Natural killer cell (primary cell): ENCODE results near the gene CAMKK2. TPM values are rescaled to one million over a fixed set of nuclear protein-coding genes. Genes with fewer than 3 reads are reported as not detected.
"Not testable (repeated sequence)": the region's sequence is repeated elsewhere in the genome, so short reads cannot be mapped to it uniquely, and the experiment has no call there.

ENCODE experiments used
- ATAC-seq, 3 donors: fragments of 150-1000 bp in 2 of 3; fragments of 200-7000 bp in 1 of 3; cut with Tn5 transposase; 1 replicate in 1 of 3; 2 replicates in 2 of 3; pipeline ENCODE4 v1.10.0; 2021; ENCODE audit warnings: mild to moderate bottlenecking in 2 of 3, moderate library complexity in 2 of 3
- DNase-seq, 2 donors: peaks; one replicate each; pipeline versions ENCODE4 v3.0.0 to v3.0.0-alpha.2; 2013 to 2021; ENCODE audit warnings: mixed read lengths in 1 of 2
- H3K27ac ChIP-seq: one replicate; pipeline ENCODE4 v1.5.1; 2013; ENCODE audit warnings: mild to moderate bottlenecking, low read length
- H3K27me3 ChIP-seq: one replicate; pipeline ENCODE4 v1.6.1; 2013; ENCODE audit warnings: low read length; ENCODE audit not compliant: control insufficient read depth, insufficient read depth
- H3K36me3 ChIP-seq: one replicate; pipeline ENCODE4 v1.6.1; 2013; ENCODE audit warnings: low read length; ENCODE audit not compliant: control insufficient read depth, insufficient read depth
- H3K4me1 ChIP-seq: one replicate; pipeline ENCODE4 v1.6.1; 2013; ENCODE audit warnings: low read length; ENCODE audit not compliant: control insufficient read depth, insufficient read depth
- H3K4me3 ChIP-seq: one replicate; pipeline ENCODE4 v1.5.1; 2013; ENCODE audit warnings: low read length
- H3K9me3 ChIP-seq: one replicate; pipeline ENCODE4 v1.6.1; 2013; ENCODE audit warnings: low read length; ENCODE audit not compliant: control insufficient read depth, insufficient read depth
- H3K27ac Mint-ChIP-seq, 2 donors: one replicate each; pipeline ENCODE4 v1.8.0; 2022; ENCODE audit warnings: mild to moderate bottlenecking in 2 of 2, mixed read lengths in 2 of 2, moderate library complexity in 1 of 2
- H3K27me3 Mint-ChIP-seq, 2 donors: one replicate each; pipeline ENCODE4 v1.8.0; 2022; ENCODE audit warnings: low read depth in 2 of 2, mixed read lengths in 2 of 2
- H3K36me3 Mint-ChIP-seq: one replicate; pipeline ENCODE4 v1.8.0; 2022; ENCODE audit warnings: mixed read lengths
- H3K4me1 Mint-ChIP-seq, 2 donors: one replicate each; pipeline ENCODE4 v1.8.0; 2022; ENCODE audit warnings: mixed read lengths in 2 of 2
- H3K4me3 Mint-ChIP-seq: one replicate; pipeline ENCODE4 v1.8.0; 2022; ENCODE audit warnings: mild to moderate bottlenecking, moderate library complexity, mixed read lengths
- H3K9me3 Mint-ChIP-seq, 2 donors: one replicate each; pipeline ENCODE4 v1.8.0; 2022; ENCODE audit warnings: mixed read lengths in 2 of 2
- WGBS: methylation state at CpG from one replicate; pipeline ENCODE4 v1.1.7; 2013; ENCODE audit warnings: missing lambda C conversion rate; ENCODE audit not compliant: insufficient coverage; 5-methylcytosine and 5-hydroxymethylcytosine counted together
- intact Hi-C: fragments of 100-400 bp; cut with micrococcal nuclease; formaldehyde crosslinking; loops from one replicate; pipeline ENCODE4 v1.14.2; 2022
- total RNA-seq, 4 donors: library from RNA; stranded (reverse); fragments of 120-200 nt in 1 of 4; gene quantifications; one replicate each; pipeline versions ENCODE4 v1.2.3 to v1.2.4, GENCODE V29; 2013 to 2022
- TF ChIP-seq, protein P1 (sequence below): fragments of 200-600 bp; IDR thresholded peaks from one replicate; pipeline ENCODE4 v1.8.0; 2022; ENCODE audit warnings: antibody characterized with exemption

Gene CAMKK2
- total RNA-seq, 3 donors from 2014 or later (not counting 1 experiment from before 2014, with no cell fraction given) = 19.6 to 27.4 (median 20.9) TPM

DNA sequence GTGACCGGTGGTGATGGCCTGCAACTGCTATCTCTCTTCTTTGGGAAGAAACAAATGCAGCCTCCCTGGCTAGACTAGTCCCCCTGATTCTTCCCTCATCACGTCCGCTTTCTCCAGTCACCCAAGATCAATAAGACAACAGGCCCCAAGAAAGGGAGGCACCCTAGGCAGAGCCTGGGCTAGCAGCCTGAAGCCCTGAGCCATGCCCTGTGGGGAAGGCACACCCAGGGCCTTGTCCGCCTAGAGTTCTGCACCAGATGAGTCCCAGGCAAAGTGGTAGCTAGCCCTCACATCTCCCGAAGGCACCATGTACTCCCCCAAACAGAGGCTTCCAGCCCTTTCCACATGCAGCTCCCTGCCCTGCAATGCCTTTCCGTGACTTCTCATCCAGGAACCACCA, 35.1 kb downstream of the CAMKK2 start:
- H3K27ac Mint-ChIP-seq = no peak overlapping the region
- H3K36me3 Mint-ChIP-seq = peaks cover 5% of the 10 kb centered on the region
- no peak overlapping the region for H3K4me3 ChIP-seq

DNA sequence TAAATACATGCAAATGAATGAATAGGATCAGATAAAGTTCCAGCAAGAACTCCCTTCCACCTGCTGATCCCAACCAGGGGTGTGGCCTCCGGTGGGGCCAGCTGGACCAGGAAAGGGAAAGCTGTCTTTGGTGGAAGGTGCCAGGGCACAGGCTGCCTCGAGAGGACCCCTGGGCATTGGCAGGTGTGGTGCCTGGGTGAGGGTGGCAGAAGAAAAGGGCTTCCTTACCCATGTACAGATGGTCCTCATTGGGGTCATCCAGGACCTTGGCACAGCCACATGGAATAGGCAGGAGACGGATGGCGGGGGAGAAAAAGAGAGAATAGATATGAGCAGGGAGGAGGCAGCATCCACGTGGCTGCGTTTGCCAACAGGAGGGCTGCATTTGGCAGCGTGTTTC, 36.4 kb downstream of the CAMKK2 start:
- peaks cover 5% of the 10 kb centered on the region for H3K36me3 Mint-ChIP-seq
- WGBS = over 99% methylated on average over 7 of the region's 7 CpGs
- intact Hi-C loops = no loop called here
- peak overlapping the region in 1 of 2 donors; percentile 45 for H3K27ac Mint-ChIP-seq
- no peak overlapping the region for H3K4me3 Mint-ChIP-seq
- TF ChIP-seq, protein P1, sequence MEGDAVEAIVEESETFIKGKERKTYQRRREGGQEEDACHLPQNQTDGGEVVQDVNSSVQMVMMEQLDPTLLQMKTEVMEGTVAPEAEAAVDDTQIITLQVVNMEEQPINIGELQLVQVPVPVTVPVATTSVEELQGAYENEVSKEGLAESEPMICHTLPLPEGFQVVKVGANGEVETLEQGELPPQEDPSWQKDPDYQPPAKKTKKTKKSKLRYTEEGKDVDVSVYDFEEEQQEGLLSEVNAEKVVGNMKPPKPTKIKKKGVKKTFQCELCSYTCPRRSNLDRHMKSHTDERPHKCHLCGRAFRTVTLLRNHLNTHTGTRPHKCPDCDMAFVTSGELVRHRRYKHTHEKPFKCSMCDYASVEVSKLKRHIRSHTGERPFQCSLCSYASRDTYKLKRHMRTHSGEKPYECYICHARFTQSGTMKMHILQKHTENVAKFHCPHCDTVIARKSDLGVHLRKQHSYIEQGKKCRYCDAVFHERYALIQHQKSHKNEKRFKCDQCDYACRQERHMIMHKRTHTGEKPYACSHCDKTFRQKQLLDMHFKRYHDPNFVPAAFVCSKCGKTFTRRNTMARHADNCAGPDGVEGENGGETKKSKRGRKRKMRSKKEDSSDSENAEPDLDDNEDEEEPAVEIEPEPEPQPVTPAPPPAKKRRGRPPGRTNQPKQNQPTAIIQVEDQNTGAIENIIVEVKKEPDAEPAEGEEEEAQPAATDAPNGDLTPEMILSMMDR = no peak
- DNase-seq = no peak
- ATAC-seq = no peak
- Histone ChIP-seq H3K27ac (no peak overlapping the region), H3K9me3 (no peaks in the 10 kb centered on the region), H3K4me1 (no peaks in the 10 kb centered on the region), H3K36me3 (peaks cover 20% of the 10 kb centered on the region), H3K4me3 (no peak overlapping the region), H3K27me3 (no peaks in the 10 kb centered on the region)
- no peaks in the 10 kb centered on the region for H3K9me3 Mint-ChIP-seq
- no peaks in the 10 kb centered on the region for H3K27me3 Mint-ChIP-seq
- H3K4me1 Mint-ChIP-seq = no peaks in the 10 kb centered on the region

More for the DNA sequence above, 35.1 kb downstream of the CAMKK2 start:
- Histone ChIP-seq H3K36me3 (peaks cover 26% of the 10 kb centered on the region), H3K27ac (no peak overlapping the region), H3K27me3 (no peaks in the 10 kb centered on the region), H3K4me1 (no peaks in the 10 kb centered on the region), H3K9me3 (no peaks in the 10 kb centered on the region)
- WGBS = 97% methylated on average over 6 of the region's 6 CpGs
- Mint-ChIP-seq H3K4me3 (no peak overlapping the region), H3K4me1 (no peaks in the 10 kb centered on the region), H3K9me3 (no peaks in the 10 kb centered on the region), H3K27me3 (no peaks in the 10 kb centered on the region)
- intact Hi-C loops = no loop called here
- ATAC-seq (no peak), DNase-seq (no peak)
- TF ChIP-seq, protein P1 = no peak

DNA sequence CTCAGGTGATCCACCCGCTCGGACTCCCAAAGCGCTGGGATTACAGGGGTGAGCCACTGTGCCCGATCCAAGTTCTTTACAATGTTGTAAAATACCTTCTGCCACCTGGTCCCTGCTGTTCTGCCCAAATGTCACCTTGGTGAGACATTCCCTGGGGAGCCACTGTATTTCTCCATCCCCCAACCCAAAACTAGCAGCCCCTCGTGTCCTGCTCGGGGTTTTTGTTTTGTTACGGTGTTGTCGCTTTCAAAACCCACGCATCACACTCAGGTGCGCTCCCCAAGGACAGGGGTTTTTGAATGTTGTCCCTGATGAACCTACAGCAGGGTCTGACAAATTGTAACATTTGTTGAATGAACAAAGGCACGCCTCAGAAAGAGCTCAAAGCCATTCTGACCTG, 37.4 kb downstream of the CAMKK2 start:
- Histone ChIP-seq H3K36me3 (peaks cover 25% of the 10 kb centered on the region), H3K4me3 (no peak overlapping the region), H3K27ac (no peak overlapping the region), H3K27me3 (no peaks in the 10 kb centered on the region), H3K4me1 (no peaks in the 10 kb centered on the region), H3K9me3 (no peaks in the 10 kb centered on the region)
- no peak overlapping the region for H3K27ac Mint-ChIP-seq
- H3K4me3 Mint-ChIP-seq = no peak overlapping the region
- DNase-seq (no peak), ATAC-seq (no peak)
- TF ChIP-seq, protein P1 = no peak
- no peaks in the 10 kb centered on the region for H3K4me1 Mint-ChIP-seq
- H3K27me3 Mint-ChIP-seq = no peaks in the 10 kb centered on the region
- 97% methylated on average over 11 of the region's 11 CpGs for WGBS
- no peaks in the 10 kb centered on the region for H3K9me3 Mint-ChIP-seq
- intact Hi-C loops = no loop called here
- H3K36me3 Mint-ChIP-seq = peaks cover 5% of the 10 kb centered on the region

DNA sequence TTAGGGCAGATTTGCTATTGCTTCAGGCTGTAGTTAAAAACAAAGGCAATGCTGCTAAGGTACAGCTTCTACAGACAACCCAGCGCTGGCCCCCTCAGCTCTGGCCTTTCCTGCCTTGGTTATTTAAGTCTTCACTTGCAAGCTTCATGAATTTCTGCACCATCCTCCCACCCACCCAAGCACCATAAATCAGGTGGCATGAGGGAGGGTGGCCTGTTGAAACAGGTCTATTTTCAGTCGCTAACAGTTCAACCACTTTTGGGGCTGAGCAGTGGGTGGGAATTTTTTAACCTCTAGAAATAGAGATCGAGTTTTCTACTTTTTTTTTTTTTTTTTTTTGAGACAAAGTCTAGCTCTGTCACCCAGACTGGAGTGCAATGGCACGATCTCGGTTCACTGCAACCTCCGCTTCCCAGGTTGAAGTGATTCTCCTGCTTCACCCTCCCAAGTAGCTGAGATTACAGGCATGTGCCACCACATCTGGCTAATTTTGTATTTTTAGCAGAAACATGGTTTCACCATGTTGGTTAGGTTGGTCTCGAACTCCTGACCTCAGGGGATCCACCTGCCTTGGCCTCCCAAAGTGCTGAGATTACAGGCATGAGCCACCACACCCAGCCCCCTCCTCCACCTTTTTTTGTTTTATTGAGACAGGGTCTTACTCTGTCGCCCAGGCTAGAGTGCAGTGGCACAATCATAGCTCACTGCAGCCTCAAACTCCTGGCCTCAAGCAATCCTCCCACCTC, 38.6 kb downstream of the CAMKK2 start:
- intact Hi-C loops, H3K4me3 Mint-ChIP-seq, H3K4me3 ChIP-seq, H3K27me3 ChIP-seq, DNase-seq, ATAC-seq, H3K36me3 Mint-ChIP-seq, H3K4me1 Mint-ChIP-seq, H3K27me3 Mint-ChIP-seq, H3K9me3 ChIP-seq, H3K27ac ChIP-seq, H3K27ac Mint-ChIP-seq, H3K9me3 Mint-ChIP-seq, H3K4me1 ChIP-seq: not testable (repeated sequence)
- H3K36me3 ChIP-seq = peaks cover 27% of the 10 kb centered on the region
- WGBS = 93% methylated on average over 8 of the region's 8 CpGs
